Hematopoietic multipotent progenitor cell treated with erythropoietin and hydrocortisone succinate and interleukin-3 and kit ligand, for 8 days (in vitro differentiated cells): ENCODE results near the gene TMEM120B.
"Not testable (repeated sequence)": the region's sequence is repeated elsewhere in the genome, so short reads cannot be mapped to it uniquely, and the experiment has no call there.

ENCODE experiments used
- DNase-seq: peaks from one replicate; pipeline ENCODE4 v3.0.0-alpha.2; 2015

TMEM120B gene

GRCh38 chr12:121748571-121749265, 36.2 kb downstream of the TMEM120B start:
- peak; percentile 70 for DNase-seq

- no peak for DNase-seq
These were observed 36.7 kb downstream of the TMEM120B start for GRCh38 chr12:121749267-121749666.

GRCh38 chr12:121750507-121750955, 38.0 kb downstream of the TMEM120B start:
- no peak for DNase-seq

- DNase-seq: no peak
These were observed 38.5 kb downstream of the TMEM120B start for GRCh38 chr12:121751034-121751433.

- DNase-seq: no peak
These were observed 39.3 kb downstream of the TMEM120B start for GRCh38 chr12:121751749-121752351.

- no peak for DNase-seq
These were observed 41.3 kb downstream of the TMEM120B start for GRCh38 chr12:121753844-121754264.

- DNase-seq: no peak
These were observed 42.3 kb downstream of the TMEM120B start for GRCh38 chr12:121754836-121755235.

- no peak for DNase-seq
These were observed 43.0 kb downstream of the TMEM120B start for GRCh38 chr12:121755591-121755990.

GRCh38 chr12:121758536-121758935, 46.0 kb downstream of the TMEM120B start:
- DNase-seq: not testable (repeated sequence)

GRCh38 chr12:121762269-121762668, 49.7 kb downstream of the TMEM120B start:
- DNase-seq: no peak

- no peak for DNase-seq
These were observed 52.3 kb downstream of the TMEM120B start for GRCh38 chr12:121764808-121765207.

- no peak for DNase-seq
These were observed 53.0 kb downstream of the TMEM120B start for GRCh38 chr12:121765573-121765972.

GRCh38 chr12:121766290-121767039, 53.9 kb downstream of the TMEM120B start:
- DNase-seq: no peak

GRCh38 chr12:121767525-121768016, 55.0 kb downstream of the TMEM120B start:
- no peak for DNase-seq

- no peak for DNase-seq
These were observed 56.8 kb downstream of the TMEM120B start for GRCh38 chr12:121769297-121769830.

- DNase-seq: peak; percentile 86
These were observed 57.3 kb downstream of the TMEM120B start for GRCh38 chr12:121769831-121770301.

- DNase-seq: no peak
These were observed 57.8 kb downstream of the TMEM120B start for GRCh38 chr12:121770388-121770787.

GRCh38 chr12:121770813-121771625, 58.5 kb downstream of the TMEM120B start:
- DNase-seq: no peak

- DNase-seq: peak; percentile 88
These were observed 60.6 kb downstream of the TMEM120B start for GRCh38 chr12:121773011-121773777.

- DNase-seq: no peak
These were observed 62.5 kb downstream of the TMEM120B start for GRCh38 chr12:121774968-121775474.

- DNase-seq: no peak
These were observed 62.9 kb downstream of the TMEM120B start for GRCh38 chr12:121775501-121775900.
